IPS-18c (cell line): ENCODE measurements around the gene PPP1R9B.
A peak's percentile ranks its signal among the peaks of the same experiment; 100 is the strongest.

ENCODE experiments used
- H3K4me3 ChIP-seq: 2 replicates; pipeline ENCODE4 v1.7.0; 2013; ENCODE audit warnings: low read depth, mild to moderate bottlenecking, low read length, moderate library complexity; ENCODE audit not compliant: insufficient read depth
- H3K9me3 ChIP-seq: one replicate; pipeline ENCODE4 v1.6.1; 2013; ENCODE audit warnings: mild to moderate bottlenecking, low read length, moderate library complexity; ENCODE audit not compliant: control insufficient read depth, insufficient read depth

PPP1R9B gene

GRCh38 chr17:50127697-50128361 lies 22.6 kb downstream of the PPP1R9B start:
- no peak overlapping the region; the same call in 1 of the 2 replicates for H3K4me3 ChIP-seq
- no peaks in the 10 kb centered on the region for H3K9me3 ChIP-seq

DNA sequence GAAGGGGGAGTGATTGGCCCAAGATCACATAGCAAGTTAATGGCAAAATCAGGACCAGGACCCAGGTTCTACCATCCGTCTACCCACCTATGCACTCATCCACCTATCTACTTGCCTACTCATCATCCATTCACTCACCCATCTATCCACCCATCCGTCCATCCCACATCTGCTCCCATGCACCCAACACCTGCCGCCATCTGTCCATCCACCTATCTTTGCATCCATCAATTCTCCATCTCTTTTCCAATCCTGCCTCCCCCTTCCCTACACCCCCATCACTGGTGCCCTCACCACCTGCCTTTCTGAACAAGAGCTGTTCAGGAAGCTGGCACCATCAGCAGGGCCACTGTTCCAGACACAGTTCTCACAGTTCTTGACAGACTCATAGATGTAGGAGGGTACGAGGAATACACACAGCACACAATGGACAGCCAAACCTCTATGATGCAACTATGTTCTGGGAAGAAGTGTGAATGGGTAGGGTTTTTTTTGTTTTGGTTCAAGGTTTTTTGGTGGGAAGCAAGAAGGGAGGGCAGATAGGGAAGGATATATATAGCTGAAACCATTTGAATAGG lies 25.0 kb downstream of the PPP1R9B start:
- no peaks in the 10 kb centered on the region for H3K9me3 ChIP-seq
- H3K4me3 ChIP-seq = no peak overlapping the region

DNA sequence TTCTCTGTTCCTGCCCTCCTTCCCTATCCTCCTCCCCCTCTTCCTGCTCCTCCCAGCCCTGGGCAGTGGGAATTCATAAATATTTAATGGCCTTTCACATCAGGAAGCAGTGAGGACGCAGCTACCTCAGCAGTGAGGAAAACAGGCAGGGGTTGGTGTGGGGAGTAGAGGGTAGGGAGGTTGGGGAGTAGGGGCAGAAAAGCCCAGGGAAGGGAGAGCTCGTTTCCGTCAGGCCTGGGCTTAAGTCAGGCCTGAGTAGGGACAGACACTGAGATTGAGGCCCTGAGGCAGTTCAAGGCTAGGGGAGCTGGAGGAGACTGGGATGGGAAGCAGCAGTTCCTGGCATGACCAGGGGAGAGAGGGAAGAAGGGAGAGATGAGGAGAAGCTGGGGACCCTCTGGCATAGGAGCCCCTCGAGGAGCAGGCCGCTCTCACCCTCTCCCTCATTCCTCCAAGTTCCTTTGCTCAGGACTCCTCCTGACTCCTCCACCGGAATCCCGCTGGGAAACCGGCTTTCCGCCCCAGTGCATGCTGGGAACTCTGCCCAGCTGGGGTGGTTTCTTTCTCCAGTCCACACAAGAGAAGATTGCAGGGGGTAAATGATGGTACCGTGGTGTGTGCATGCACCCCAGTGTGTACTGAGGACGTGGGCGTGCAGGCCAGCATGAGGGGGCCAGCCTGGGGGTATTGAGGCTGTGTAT lies 26.7 kb downstream of the PPP1R9B start:
- H3K4me3 ChIP-seq = peak overlapping the region; percentile 15; the same call in 1 of the 2 replicates
- no peaks in the 10 kb centered on the region for H3K9me3 ChIP-seq

DNA sequence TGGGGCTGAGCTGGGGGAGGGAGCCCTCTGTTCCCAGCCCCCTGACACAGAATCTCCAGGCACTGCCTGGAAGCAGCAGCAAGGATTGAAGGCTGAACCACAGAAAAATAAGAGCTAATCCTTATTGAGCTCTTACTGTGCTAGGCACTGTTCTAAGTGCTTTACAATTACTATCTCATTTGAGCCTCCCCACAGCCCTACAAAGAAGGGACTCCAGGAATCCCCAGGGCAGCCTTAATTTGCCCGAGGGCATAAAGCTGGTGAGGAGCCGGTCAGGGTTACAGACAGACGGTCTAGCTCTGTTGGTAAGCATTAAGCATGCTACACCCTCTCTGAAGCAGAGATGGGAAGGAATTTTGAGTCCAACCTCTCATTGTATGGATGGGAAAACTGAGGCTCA lies 27.5 kb downstream of the PPP1R9B start:
- Histone ChIP-seq H3K4me3 (peak overlapping the region; percentile 15; the same call in 1 of the 2 replicates), H3K9me3 (no peaks in the 10 kb centered on the region)

GRCh38 chr17:50120475-50121253 lies 29.8 kb downstream of the PPP1R9B start:
- Histone ChIP-seq H3K9me3 (no peaks in the 10 kb centered on the region), H3K4me3 (no peak overlapping the region)

- no peaks in the 10 kb centered on the region for H3K9me3 ChIP-seq
- no peak overlapping the region for H3K4me3 ChIP-seq
These were observed 31.7 kb downstream of the PPP1R9B start for GRCh38 chr17:50118828-50119218.

DNA sequence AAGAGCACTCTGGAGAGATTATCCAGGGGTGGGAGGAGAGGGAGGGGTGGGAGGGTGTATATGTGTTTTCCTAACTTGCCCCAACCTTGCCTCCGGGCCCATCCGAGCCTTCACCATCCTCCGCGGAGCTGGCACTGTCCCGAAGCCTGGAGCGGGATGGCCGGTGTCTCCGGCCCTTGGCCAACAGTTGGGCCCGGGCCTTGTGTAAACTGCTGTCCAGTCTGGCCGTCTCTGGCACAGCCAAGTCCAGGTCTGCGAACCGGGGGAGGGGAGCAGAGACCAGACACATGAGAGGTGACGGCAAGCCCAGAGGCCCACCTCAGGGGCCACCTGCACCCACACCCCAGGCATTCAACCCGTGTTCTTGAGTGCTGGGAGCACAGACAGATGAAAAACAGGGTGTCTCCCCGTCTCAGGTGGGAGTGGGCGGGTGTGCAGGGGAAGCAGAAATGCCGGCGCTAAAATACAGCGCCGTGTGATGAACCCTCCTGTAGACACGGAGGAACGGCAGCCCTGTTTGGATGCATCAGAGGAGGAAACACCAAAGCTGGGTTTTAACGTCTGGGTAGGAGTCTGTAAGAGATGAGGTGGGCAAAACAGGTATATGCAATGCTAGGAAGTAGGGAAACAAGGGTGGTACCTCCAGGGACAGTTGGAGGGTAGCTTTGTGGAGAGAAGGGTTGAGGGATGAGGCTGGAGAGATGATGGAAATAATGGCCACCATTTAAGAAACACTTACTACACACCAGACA lies 32.2 kb downstream of the PPP1R9B start:
- Histone ChIP-seq H3K4me3 (no peak overlapping the region), H3K9me3 (no peaks in the 10 kb centered on the region)

DNA sequence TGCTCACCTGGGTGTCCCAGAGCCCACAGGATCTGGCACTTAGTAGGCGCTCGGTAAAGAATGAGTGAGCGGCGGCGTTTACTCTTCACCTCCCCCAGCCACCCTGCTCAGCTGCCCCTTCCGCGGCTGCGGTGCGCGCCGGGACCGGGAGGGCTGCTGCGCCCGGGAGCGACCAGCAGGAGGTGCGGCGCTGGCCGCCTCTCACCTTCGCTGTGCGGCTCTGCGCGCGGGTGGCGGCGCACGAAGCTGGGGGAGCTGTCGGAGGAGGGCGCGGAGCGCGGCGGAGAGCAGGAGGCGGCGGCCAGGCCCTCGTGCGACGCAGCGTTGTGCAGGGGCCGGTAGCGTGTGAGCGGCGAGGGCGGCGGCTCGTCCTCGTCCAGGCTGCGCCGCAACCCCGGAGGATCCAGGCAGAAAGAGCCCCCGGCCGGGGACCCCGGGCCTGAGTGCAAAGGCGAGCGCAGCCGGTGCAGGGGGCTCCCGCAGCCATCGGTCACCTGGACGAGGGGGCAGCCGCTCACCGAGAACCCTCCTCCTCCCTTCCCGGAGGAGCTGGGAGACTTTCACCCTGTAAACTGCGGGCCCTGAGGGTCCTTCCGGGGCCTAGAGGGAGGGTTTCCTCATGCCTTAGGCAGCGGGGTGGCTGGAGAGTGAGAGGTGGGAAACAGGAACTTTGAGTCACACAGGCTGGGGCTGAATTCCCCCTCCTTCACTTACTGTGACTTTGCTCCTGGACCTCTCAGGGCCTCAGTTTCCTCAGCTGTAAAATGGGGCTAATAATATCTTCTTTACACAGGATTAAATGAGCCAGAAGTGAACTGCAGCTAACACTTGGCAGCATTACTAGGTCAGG lies 33.0 kb downstream of the PPP1R9B start:
- peak overlapping the region; percentile 46; the same call in 1 of the 2 replicates for H3K4me3 ChIP-seq
- H3K9me3 ChIP-seq = no peaks in the 10 kb centered on the region

DNA sequence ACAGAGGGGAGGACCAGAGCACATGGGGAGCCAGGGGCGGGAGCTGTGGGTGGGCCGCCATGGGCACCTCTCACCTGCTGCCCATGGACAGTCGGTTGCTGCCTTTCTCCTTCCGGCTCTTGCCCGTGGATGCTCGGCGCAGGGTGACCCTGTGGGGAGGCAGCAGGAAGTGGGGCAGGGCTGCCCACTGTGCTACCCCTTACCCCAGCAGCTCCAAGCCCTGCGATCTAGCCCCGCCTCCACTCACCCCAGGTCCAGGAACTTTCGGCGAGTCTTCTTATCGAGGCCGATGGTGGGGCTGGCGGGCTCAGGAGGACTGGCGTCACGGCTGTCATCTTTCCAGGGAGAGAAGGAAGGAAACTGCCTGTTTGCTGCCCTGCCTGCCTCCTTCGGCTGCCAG lies 34.7 kb downstream of the PPP1R9B start:
- Histone ChIP-seq H3K9me3 (no peaks in the 10 kb centered on the region), H3K4me3 (no peak overlapping the region)

GRCh38 chr17:50114849-50115357 lies 35.6 kb downstream of the PPP1R9B start:
- H3K9me3 ChIP-seq = no peaks in the 10 kb centered on the region
- H3K4me3 ChIP-seq = no peak overlapping the region

GRCh38 chr17:50114401-50114800 lies 36.1 kb downstream of the PPP1R9B start:
- H3K9me3 ChIP-seq = no peaks in the 10 kb centered on the region
- no peak overlapping the region for H3K4me3 ChIP-seq

- Histone ChIP-seq H3K9me3 (no peaks in the 10 kb centered on the region), H3K4me3 (no peak overlapping the region)
These were observed 36.7 kb downstream of the PPP1R9B start for GRCh38 chr17:50113624-50114320.

GRCh38 chr17:50112694-50113093 lies 37.8 kb downstream of the PPP1R9B start:
- Histone ChIP-seq H3K4me3 (no peak overlapping the region), H3K9me3 (no peaks in the 10 kb centered on the region)

DNA sequence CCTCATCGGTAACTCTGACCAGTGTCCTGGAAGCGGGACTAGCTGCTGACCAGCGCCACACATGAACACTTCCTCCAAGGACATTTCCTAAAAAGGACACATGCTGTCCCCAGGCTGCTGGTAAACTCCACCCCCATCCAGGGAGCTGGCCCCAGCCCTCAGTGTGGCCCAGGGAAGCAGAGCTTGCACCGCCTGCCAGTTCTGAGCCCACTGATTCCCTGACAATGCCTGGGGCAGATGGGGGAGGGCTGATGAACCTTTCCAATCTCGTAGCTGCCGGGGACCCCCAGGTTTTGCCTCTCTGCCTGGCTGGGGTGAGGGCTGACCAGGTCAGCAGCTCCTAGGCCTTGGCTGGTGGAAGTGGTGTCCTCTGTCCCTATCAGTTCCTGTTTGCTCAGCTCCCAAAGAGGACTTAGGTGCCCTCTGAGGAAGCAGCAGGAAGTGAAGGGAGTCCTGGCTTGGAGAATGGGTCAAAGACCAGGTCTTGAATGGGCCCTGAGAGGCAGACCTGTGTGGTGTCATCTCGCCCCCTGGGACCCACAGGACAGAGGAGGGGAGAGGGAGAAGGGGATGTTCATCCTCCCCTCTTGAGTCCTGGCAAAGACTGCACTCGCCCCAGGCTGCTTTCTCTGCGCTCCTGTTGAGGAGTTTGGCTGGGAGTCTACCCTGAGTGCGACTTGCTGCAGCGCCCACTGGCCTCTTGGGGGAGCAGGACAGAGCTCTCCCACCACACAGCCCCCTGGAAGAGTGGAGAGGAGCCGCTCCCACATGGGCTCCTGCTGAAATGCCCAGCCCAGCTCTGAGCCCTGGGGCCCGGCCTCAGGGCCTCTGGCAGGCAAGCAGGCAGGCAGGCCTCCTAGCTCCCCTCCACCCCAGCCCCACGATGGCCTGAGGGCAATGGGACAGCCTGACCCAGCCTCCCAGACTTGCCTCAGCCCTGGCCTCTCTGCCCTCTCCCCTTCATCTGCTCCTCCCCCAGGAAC lies 38.5 kb downstream of the PPP1R9B start:
- H3K4me3 ChIP-seq = no peak overlapping the region
- H3K9me3 ChIP-seq = no peaks in the 10 kb centered on the region
